SU-DHL-6 (cell line): ENCODE data around the gene SLC2A8.

Experiments
- CTCF ChIP-seq: fragments of 200-600 bp; sonication (generic); IDR thresholded peaks from one replicate; pipeline ENCODE4 v1.5.1; 2017; ENCODE audit warnings: antibody characterized with exemption, mild to moderate bottlenecking, low read length, moderate library complexity; ENCODE audit not compliant: insufficient read depth, poor library complexity, severe bottlenecking
- EZH2phosphoT487 ChIP-seq: fragments of 200-600 bp; sonication (generic), shearing (Covaris generic); conservative IDR thresholded peaks from 2 replicates; pipeline ENCODE4 v1.6.1; 2018; ENCODE audit warnings: mild to moderate bottlenecking, antibody characterized with exemption, low read length, moderate library complexity, mixed read lengths

- TF ChIP-seq CTCF (no peak), EZH2phosphoT487 (no peak)
Measured at GRCh38 chr9:127399736-127400269, 2.8 kb downstream of the SLC2A8 start.
